Ramos (cell line): Measurements from ENCODE around the gene KLRF1.

Experiments used
- in situ Hi-C: fragments of 300-500 bp; cut with MboI; formaldehyde crosslinking; loops from one replicate; pipeline ENCODE4 v1.14.3; 2022; ENCODE audit warnings: low sequenced_read_pairs; ENCODE audit not compliant: unreplicated experiment

KLRF1 gene

DNA sequence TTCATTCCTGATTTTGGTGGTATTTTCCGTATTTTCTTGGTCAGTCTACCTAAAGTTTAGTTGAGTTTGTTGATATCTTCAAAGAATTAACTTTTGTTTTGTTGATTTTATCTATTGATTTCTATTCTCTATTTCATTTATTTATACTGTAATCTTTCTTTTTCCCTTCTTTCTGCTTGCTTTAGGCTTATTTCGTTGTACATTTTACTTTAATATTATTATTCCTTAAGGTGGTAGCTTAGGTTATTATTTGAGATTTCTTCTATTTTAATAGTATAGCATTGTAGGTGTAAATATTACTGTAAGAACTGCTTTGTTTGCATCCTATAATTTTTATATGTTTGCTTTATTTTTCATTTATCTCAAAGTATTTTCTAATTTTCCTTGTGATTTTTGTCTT is 21.4 kb upstream of the KLRF1 start:
- in situ Hi-C loops = loop anchor here (25.0 kb wide), 1 partner anchor 1681 kb away; no protein-coding TSS in a partner anchor

DNA sequence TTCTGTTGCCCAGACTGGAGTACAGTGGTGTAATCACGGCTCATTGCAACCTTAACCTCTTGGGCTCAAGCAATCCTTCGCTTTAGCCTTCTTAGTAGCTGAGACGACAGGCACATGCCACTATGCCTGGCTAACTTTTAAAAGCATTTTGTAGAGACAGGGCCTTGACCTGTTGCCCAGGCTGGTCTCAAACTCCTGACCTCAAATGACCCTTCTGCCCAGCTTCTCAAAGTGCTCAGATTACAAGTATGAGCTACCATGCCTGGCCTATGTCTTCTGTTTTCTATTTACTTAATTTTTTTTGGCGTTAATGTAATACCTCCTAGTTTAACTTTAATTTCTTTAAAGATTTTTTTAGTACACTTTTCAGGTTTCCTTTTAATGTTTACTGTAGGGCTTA is 20.6 kb upstream of the KLRF1 start:
- in situ Hi-C loops = loop anchor here (25.0 kb wide), 1 partner anchor 1681 kb away; no protein-coding TSS in a partner anchor

DNA sequence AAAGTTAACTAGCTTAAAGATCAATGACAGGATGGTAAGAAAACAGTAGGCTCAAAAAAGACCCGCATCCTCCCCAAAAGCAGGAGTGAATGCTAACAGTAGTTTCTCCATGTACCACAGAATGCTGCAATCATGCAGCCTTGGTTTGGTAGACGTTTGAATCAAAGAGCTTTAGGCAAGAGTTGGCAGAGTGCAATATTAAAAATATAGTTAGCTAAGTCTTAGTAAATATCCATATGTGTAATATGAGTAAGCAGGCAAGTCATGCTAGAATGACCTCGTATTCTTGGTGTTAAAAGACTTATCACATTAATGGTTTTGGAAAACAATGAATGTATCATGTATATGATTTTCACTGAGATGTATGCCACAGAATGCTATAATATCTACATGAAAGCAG is 18.8 kb upstream of the KLRF1 start:
- in situ Hi-C loops = loop anchor here (25.0 kb wide), 1 partner anchor 1679 kb away; no protein-coding TSS in a partner anchor

DNA sequence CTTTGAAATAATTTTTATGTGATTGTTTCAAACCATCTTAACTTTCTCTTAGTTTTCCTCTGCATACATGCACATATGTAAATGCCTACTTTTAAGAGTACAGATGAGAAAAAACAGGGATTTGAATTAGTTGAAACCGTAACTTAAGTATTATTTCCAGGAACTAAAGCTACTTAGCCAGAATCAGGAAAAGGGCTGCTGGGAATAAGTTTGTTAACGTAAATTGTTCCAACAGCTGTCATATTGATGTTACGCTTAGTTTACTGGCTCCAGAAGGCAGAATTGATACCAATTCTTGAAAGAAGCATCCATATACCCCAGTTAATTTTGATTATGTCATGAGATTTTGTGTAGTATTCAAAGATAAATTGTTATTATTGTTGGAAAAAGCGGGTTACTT is 17.9 kb upstream of the KLRF1 start:
- in situ Hi-C loops = loop anchor here (25.0 kb wide), 1 partner anchor 1678 kb away; no protein-coding TSS in a partner anchor

DNA sequence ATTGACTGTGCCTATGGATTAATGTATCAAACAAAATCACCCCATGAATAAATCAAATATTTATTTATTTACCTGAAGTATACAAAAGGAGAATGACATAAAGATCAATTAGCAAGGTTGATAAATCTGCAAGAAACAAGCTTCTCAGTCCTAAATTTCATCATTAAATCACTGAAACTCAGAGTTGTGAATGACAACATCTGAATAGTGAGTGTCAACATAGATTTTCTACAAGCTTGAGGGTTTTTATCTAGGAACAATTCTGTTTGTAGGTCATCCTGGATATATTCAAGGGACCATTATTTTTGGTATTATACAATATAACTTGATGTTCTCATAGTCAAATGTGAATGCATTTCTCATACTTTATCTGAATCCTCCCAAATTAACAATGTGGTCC is 17.4 kb upstream of the KLRF1 start:
- in situ Hi-C loops = loop anchor here (25.0 kb wide), 1 partner anchor 1677 kb away; no protein-coding TSS in a partner anchor

DNA sequence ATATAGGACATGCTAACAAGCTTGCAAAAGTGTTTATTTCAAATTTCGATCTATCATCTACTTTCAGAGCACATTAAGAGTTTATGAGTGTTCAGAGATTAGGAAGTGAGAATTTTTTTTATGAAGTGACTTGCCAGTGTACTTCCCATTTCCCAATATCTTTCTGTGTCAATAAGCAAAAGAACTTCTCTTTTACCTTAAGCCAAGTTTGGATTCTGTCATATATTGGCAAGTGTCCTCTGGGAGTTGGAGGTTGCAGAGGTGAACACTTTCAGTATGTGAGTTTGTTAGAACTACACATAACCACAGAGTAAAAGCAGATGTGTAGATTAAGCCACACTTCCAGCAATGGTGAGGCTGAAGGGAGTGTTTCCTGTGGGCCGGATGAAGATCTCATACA is 16.6 kb upstream of the KLRF1 start:
- in situ Hi-C loops = loop anchor here (25.0 kb wide), 1 partner anchor 1677 kb away; no protein-coding TSS in a partner anchor

DNA sequence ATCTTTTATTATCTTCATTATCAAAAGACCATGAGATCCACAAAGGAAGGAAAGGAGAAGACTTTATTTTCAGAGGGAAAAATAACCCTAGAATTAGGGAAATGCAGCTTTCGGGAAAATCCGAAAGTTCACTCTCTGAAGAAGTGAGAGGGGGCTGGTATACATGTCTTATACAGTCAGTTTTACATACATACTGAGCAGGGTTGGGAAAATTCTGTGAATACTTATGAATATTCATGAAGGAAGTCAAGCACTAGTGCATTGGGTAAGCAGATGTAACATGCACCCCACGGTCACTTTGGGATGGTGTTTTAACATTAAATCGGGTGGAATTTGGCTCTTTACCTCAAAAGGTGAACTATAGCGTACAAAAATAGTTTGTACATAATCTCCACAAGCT is 15.7 kb upstream of the KLRF1 start:
- in situ Hi-C loops = loop anchor here (25.0 kb wide), 1 partner anchor 1676 kb away; no protein-coding TSS in a partner anchor

DNA sequence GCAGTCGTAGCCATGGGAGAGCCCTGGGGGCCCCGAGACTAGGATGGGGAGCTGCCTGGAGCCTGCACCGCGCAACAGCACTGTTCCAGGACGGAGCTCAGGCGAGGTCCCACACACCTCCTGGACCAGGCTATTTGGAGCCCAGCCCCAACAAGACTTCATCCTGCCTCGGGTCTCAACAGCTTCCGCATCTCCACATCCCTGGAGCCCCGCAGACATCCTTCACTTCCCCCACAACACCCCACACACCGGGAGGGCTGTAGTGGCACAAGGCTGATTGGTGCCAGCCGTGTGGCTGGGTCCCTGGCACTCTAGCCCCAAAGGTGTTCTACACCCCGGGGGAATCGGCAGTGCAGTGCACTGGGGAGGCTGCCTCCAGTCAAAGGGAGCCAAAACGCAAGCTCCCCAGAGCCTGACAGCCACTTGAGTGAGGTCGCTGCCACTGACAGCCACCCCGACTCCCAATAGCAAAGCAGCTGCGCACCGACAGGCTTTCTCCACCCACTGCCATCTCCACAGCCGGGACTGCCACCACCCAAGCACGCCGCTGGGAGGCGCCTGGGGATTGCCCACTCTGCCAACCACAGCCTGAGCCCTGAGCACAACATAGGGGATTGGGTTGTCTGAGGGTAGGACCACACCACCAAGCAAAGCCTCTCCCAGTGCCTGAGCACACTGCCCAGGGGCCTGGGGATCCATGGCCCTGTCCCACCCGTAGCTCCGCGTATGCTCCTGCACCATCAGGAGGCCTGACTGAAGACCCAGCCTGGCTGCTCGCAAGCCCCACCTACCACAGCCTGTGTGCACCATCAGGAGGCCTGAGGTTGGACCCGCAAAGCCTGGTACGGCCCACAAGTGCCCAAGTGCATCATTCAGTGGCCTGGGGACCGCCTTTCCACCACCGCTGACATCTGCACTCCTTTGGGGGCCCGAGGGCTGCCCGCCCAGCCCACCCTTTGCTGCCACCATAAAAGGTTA is 13.2 kb upstream of the KLRF1 start:
- in situ Hi-C loops = loop anchor here (25.0 kb wide), 1 partner anchor 1673 kb away; no protein-coding TSS in a partner anchor

DNA sequence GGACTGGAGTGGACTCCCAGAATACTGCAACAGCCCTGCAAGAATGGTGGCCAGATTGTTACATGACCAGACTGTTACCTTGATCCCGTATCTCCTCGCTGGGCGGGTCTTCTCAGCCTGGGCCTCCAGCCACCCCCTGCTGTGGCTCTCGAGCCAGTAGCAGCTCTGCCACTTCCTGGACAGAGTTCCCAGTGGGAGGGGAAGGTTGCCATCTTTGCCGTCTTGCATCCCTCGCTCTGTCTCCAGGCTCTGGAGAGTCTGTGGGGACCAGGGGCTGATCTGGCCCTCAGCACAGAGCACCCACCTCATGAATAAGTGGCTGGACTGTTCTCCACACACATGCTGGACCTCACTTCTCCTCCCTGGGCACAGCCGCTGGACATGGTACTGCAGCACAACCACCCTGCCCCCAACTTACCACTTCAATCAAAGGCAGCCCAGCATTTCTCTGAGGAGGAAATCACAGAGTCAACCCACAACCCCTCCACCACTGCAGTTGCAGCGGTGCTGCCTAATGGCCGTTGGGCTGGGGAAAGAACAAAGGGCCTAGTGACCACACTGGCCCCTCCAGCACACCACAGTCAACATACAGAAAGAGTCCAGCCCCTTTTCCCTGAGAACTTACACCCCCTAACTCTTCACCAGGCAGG is 6.9 kb upstream of the KLRF1 start:
- in situ Hi-C loops = loop anchor here (10.0 to 25.0 kb wide), 2 partner anchors 104 to 1667 kb away; no protein-coding TSS in a partner anchor

DNA sequence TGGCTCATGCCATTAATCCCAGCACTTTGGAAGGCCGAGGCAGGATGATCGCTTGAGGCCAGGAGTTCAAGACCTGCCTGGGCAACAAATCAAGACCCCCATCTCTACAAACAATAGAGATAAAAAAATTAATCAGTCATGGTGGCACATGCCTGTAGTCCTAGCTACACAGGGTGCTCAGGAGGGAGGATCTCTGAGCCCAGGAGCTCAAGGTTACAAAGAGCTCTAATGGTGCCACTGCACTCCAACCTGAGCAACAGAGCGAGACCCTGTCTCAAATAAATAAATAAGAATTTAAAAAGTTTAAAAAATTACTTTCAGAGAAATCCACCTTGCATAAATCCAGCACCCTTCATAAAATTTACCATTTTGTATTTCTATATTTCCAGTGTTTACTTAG is 2.2 kb downstream of the KLRF1 start:
- in situ Hi-C loops = loop anchor here (10.0 kb wide), 1 partner anchor 95 kb away; no protein-coding TSS in a partner anchor

DNA sequence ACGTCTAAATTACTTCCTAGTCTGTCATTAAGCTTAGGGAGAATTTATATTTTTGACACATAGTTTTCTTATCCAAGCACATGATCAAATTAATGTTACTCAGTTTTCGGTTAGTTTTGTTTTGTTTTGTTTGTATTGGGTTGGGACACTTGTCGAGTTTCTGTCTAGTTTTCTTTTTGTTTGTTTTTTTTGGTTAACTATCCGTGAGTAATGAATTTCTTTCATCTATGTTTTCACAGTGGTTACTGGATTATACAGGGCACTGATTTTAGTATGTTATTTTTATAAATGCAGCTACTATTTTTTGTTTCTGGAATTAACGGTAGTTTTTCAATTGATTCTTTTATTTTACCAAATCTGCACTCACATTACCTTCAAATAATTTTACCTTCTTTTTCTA is 2.7 kb downstream of the KLRF1 start:
- in situ Hi-C loops = loop anchor here (10.0 kb wide), 1 partner anchor 95 kb away; no protein-coding TSS in a partner anchor

DNA sequence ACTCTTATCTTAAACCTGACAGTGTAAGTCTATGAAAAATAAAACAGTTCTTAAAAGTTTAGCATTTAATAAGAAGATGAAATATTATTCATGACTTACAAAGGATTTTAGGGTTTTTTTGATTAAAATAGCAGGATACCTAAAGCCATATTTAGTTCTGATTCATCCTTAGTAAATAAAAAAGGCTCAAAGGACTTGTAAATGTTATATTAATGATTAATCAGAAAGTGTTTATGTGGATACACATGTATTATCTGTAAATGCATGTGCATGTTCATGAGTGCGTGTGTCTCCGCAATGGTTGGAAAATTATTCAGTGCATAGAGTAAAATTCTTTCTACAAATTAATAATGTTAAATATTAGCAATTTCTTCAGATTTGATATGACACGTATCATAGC is 4.4 kb downstream of the KLRF1 start:
- in situ Hi-C loops = no loop called here

DNA sequence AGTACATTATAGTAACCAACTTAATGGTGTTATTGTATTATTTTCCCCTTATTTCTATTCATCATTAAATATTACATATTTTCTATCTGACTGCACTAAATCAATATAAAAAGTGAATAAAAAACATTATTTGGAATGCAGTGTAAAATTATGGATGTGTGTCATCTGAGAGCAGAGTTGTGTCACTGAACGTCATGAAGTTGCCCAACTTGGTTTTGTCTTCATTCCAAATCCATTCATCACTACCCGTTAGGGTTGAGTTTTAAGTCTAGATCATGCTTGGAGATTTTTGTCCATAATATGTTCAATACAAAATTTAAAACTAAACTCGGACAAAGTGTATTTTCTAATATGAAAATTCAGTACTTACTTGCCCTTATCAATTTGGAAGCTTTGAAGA is 16.1 kb downstream of the KLRF1 start:
- in situ Hi-C loops = no loop called here

DNA sequence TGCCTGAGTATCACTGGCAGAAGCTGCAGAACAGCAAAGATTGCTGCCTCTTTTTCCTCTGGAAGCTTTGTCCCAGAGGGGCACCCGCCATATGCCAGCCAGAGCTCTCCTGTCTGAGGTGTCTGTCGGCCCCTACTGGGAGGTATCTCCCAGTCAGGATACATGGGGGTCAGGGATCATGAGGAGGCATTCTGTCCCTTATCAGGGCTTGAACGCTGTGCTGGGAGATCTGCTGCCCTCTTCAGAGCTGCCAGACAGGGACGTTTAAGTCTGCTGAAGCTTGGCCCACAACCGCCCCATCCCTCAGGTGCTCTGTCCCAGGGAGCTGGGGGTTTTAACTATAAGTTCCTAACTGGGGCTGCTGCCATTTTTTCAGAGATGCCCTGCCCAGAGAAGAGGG is 21.6 kb downstream of the KLRF1 start:
- in situ Hi-C loops = no loop called here

DNA sequence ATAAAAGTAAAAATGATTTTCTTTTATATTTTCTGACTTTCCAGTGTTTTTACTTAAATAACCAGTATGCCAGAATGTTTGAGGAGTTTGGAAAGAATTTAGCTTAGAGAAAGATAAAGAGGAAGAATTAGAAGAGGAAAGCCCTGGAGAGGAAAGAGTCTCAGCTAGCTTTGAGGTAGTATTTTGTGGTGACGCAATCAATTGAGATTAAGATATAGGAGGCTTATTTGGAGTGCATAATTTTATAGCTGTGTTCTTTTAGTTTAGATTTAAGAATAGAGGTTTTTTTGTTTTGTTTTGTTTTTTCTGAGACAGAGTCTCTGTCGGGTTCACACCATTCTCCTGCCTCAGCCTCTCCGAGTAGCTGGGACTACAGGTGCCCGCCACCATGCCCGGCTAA is 23.8 kb downstream of the KLRF1 start:
- in situ Hi-C loops = no loop called here

DNA sequence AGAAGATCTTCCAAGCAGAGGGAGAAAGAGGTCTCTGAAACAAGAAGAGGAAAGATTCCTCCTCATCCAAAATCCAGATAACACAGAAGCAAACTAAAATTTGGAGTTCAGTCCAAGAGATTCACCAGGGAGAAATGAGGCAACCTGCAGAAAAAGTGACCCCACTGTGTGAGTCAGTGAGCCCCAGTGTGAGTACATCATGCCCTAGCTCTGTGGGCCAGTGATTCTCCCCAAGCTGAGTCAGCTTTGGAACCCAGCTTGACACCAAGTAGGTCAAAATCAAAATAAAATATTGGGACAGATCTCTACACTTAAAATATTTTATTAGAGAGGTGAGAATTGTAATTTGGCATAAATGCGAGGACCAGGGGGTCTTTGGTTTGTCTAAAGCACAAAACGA is 24.6 kb downstream of the KLRF1 start:
- in situ Hi-C loops = no loop called here

DNA sequence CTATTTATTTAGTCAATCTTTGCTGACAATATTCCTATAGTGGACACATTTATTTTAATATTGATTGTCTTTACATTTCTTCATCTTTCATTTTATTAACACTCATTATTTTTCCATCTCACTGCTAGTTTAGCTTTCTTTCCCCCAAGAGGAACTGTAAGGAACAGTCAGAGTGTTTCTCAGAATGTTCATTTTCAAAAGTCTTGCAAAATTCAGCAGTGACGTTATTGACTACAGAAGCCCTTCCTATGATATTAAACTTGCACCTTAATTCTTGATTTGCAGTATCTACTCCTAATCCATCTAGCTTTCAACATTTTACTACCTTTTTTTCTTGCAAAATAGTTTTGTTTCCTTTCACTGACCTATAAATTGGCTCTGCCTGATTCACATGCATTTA is 28.9 kb downstream of the KLRF1 start:
- in situ Hi-C loops = no loop called here

DNA sequence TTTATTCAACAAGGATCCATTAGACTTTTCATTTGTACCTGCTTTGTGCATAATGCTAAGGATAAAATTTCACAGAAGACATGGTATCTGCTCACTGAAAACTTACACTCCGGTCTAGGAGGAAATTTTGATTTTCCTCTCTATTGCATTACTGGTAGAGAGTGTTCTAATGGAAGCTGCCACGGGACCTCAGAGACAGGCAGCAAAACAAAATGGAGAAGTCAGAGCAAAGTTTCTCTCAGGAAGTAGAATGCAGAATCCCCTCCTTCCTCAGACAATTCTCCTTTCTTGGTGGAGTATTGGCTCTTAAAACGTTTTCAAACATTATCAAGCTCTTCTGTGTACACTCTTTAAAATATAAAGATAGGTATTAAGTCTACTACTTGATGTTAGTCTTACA is 29.6 kb downstream of the KLRF1 start:
- in situ Hi-C loops = no loop called here

DNA sequence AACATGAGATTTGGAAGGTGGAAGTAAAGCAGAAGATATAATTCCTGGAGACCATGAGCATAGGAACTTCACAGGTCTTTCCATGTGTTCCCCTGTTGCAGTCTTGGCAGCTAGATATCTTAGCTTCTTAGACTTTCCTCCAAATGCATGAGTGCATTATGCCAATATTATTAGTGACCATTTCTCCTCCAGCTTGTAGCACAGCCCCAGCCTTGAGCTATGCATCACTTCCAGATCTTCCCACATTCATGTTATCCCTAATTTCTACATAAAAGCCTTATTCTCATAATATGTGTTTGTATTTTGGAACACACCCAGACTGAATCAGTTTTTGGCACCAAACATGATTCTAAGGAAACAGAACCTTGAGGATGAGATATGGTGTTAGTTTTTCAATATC is 30.9 kb downstream of the KLRF1 start:
- in situ Hi-C loops = no loop called here

DNA sequence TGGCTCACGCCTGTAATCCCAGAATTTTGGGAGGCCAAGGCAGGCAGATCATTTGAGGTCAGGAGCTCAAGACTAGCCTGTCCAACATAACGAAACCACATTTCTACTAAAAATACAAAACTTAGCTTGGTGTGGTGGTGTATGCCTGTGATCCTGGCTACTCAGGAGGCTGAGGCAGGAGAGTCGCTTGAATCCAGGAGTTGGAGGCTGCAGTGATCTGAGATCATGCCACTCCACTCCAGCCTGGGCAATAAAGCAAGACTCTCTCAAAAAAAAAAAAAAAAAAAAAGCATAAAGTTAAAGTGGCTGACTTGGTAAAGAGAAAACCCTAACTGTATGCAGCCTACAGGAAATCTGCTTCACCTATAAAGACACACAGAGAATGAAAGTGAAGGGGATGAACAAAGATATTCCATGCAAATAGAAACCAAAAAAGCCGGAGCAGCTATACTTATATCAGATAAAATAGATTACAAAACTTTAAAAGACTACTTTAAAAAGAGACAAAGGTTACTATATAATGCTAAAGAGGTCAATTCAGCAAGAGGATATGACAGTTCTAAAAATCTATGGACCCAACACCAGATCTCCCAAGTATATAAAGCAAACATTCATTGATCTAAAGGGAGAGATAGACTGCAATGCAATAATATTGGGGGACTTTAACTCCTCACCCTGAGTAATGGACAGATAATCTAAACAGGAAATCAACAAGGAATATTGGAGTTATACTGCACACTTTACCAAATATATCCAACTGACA is 37.8 kb downstream of the KLRF1 start:
- in situ Hi-C loops = no loop called here
